HCT116 (cell line): ENCODE data around the gene ITGA4. TPM values are rescaled to one million over a fixed set of nuclear protein-coding genes. Genes with fewer than 3 reads are reported as not detected.

Experiments
- ATAC-seq: fragments of 200-7000 bp; cut with Tn5 transposase; 2 replicates; pipeline ENCODE4 v1.9.1; 2020; ENCODE audit warnings: mild to moderate bottlenecking, moderate library complexity
- BruUV-seq: library from RNA; stranded (reverse); fragments of 400-500 nt; replicated peaks from 2 replicates; lab custom pipeline; 2021; lab: Mats Ljungman, UMichigan
- CTCF ChIA-PET: fragments of 300-600 bp; sonication (Branson Sonifier 250); formaldehyde crosslinking; loops from one replicate; lab custom pipeline; 2021; ENCODE audit warnings: antibody characterized with exemption; lab: Charles Lee
- POLR2A ChIA-PET: fragments of 300-600, 350-600 bp; sonication (Branson Sonifier 250); formaldehyde crosslinking; loops from one replicate; lab custom pipeline; 2021; ENCODE audit warnings: antibody characterized with exemption; lab: Charles Lee
- RAD21 ChIA-PET, 2 experiments: fragments of 300-600 bp; sonication (Branson Sonifier 250); formaldehyde crosslinking; loops; one replicate each; lab custom pipeline; 2023; ENCODE audit warnings: low total read pairs in 2 of 2; ENCODE audit not compliant: uncharacterized antibody in 2 of 2, unreplicated experiment in 2 of 2, low non-redundant PET in 1 of 2; lab: Charles Lee
- DNase-seq: peaks from one replicate; pipeline ENCODE4 v3.0.0-alpha.2; 2010; ENCODE audit warnings: low read depth, low spot score
- H2AFZ ChIP-seq: fragments of 200-600 bp; shearing (Covaris generic), sonication (generic); 2 replicates; pipeline ENCODE4 v1.6.1; 2017; ENCODE audit warnings: low read depth, mixed run types, mixed read lengths, antibody characterized with exemption, low read length; ENCODE audit not compliant: poor library complexity, severe bottlenecking
- H3K27ac ChIP-seq: 2 replicates; pipeline ENCODE4 v1.5.1; 2012; ENCODE audit warnings: low read depth, low read length
- H3K27me3 ChIP-seq: fragments of 200-600 bp; sonication (generic); 2 replicates; pipeline ENCODE4 v1.6.1; 2016; ENCODE audit warnings: mixed run types, low read length, mixed read lengths; ENCODE audit not compliant: insufficient read depth
- H3K36me3 ChIP-seq, 2 experiments: fragments of 200-500 bp in 1 of 2; fragments of 200-600 bp in 1 of 2; sonication (Bioruptor generic) in 1 of 2; sonication (generic) in 1 of 2; 2 replicates each; pipeline versions ENCODE4 v1.5.1 to v1.6.1; 2014 to 2016; ENCODE audit warnings: low read length in 2 of 2, inconsistent platforms in 1 of 2, mixed read lengths in 1 of 2, mixed run types in 1 of 2; ENCODE audit not compliant: insufficient read depth in 2 of 2, control insufficient read depth in 1 of 2
- H3K4me1 ChIP-seq, 2 experiments: fragments of 200-600 bp in 1 of 2; sonication (generic) in 1 of 2; 2 replicates each; pipeline versions ENCODE4 v1.5.1 to v1.6.1; 2012 to 2017; ENCODE audit warnings: low read length in 2 of 2, inconsistent platforms in 1 of 2, mild to moderate bottlenecking in 1 of 2, mixed read lengths in 1 of 2, mixed run types in 1 of 2, moderate library complexity in 1 of 2; ENCODE audit not compliant: insufficient read depth in 2 of 2, control insufficient read depth in 1 of 2
- H3K4me2 ChIP-seq: fragments of 200-600 bp; sonication (generic); 2 replicates; pipeline ENCODE4 v1.6.1; 2017; ENCODE audit warnings: mixed run types, low read length, mixed read lengths
- H3K4me3 ChIP-seq, 2 experiments: fragments of 200-600 bp in 1 of 2; sonication (generic) in 1 of 2; replicated peaks in 1 of 2; 2 replicates each; pipeline ENCODE4 v1.5.1; 2011 to 2016; ENCODE audit warnings: low read length in 2 of 2, control low read depth in 1 of 2, low read depth in 1 of 2, mild to moderate bottlenecking in 1 of 2, mixed read lengths in 1 of 2, mixed run types in 1 of 2
- H3K79me2 ChIP-seq: fragments of 200-600 bp; sonication (generic); 2 replicates; pipeline ENCODE4 v1.6.1; 2017; ENCODE audit warnings: mild to moderate bottlenecking, mixed run types, low read length, moderate library complexity, mixed read lengths; ENCODE audit not compliant: insufficient read depth
- H3K9ac ChIP-seq: fragments of 200-600 bp; sonication (generic); 2 replicates; pipeline ENCODE4 v1.6.1; 2016; ENCODE audit warnings: low read length, mixed read lengths
- H3K9me2 ChIP-seq: fragments of 200-600 bp; sonication (generic), shearing (Covaris generic); 2 replicates; pipeline ENCODE4 v1.6.1; 2017; ENCODE audit warnings: mixed run types, mild to moderate bottlenecking, moderate library complexity; ENCODE audit not compliant: insufficient read depth
- H3K9me3 ChIP-seq, 2 experiments: fragments of 200-500 bp in 1 of 2; fragments of 200-600 bp in 1 of 2; sonication (Bioruptor generic) in 1 of 2; sonication (generic) in 1 of 2; 2 replicates each; pipeline ENCODE4 v1.6.1; 2014 to 2017; ENCODE audit warnings: low read length in 2 of 2, mixed read lengths in 2 of 2, inconsistent platforms in 1 of 2, low read depth in 1 of 2, mild to moderate bottlenecking in 1 of 2, mixed run types in 1 of 2, moderate library complexity in 1 of 2; ENCODE audit not compliant: control insufficient read depth in 1 of 2, insufficient read depth in 1 of 2
- H4K20me1 ChIP-seq: fragments of 200-600 bp; sonication (generic), shearing (Covaris generic); 2 replicates; pipeline ENCODE4 v1.6.1; 2017; ENCODE audit warnings: mixed run types, mild to moderate bottlenecking, moderate library complexity; ENCODE audit not compliant: insufficient read depth
- ATF3 ChIP-seq: IDR thresholded peaks from 2 replicates; pipeline ENCODE4 v1.6.1; 2012
- CBX3 ChIP-seq: IDR thresholded peaks from 2 replicates; pipeline ENCODE4 v1.6.1; 2012; ENCODE audit warnings: low read depth
- CEBPB ChIP-seq: IDR thresholded peaks from 2 replicates; pipeline ENCODE4 v1.6.1; 2012; ENCODE audit warnings: low read depth
- CTCF ChIP-seq, 3 experiments: fragments of 200-600 bp in 1 of 3; sonication (generic) in 1 of 3; IDR thresholded peaks in 2 of 3; conservative IDR thresholded peaks in 1 of 3; 2 replicates each; pipeline ENCODE4 v1.5.1; 2012 to 2017; ENCODE audit warnings: low read depth in 2 of 3, low read length in 2 of 3, antibody characterized with exemption in 1 of 3, borderline replicate concordance in 1 of 3, control low read depth in 1 of 3, mild to moderate bottlenecking in 1 of 3, mixed read lengths in 1 of 3, mixed run types in 1 of 3, moderate library complexity in 1 of 3; ENCODE audit not compliant: insufficient read depth in 1 of 3
- EGR1 ChIP-seq: IDR thresholded peaks from 2 replicates; pipeline ENCODE4 v1.6.1; 2012; ENCODE audit warnings: low read depth
- EZH2 ChIP-seq: fragments of 200-600 bp; sonication (generic); IDR thresholded peaks from 2 replicates; pipeline ENCODE4 v1.6.1; 2017; ENCODE audit warnings: antibody characterized with exemption, mixed run types
- JUND ChIP-seq: IDR thresholded peaks from 2 replicates; pipeline ENCODE4 v1.6.1; 2012
- RAD21 ChIP-seq: IDR thresholded peaks from 2 replicates; pipeline ENCODE4 v1.6.1; 2012; ENCODE audit warnings: low read depth, mild to moderate bottlenecking
- REST ChIP-seq: IDR thresholded peaks from 2 replicates; pipeline ENCODE4 v1.6.1; 2012; ENCODE audit warnings: low read depth
- SRF ChIP-seq: IDR thresholded peaks from 2 replicates; pipeline ENCODE4 v1.6.1; 2012; ENCODE audit warnings: low read depth
- YY1 ChIP-seq: IDR thresholded peaks from 2 replicates; pipeline ENCODE4 v1.6.1; 2011; ENCODE audit warnings: low read length, low read depth, moderate library complexity, mild to moderate bottlenecking; ENCODE audit not compliant: insufficient replicate concordance; ENCODE audit errors: extremely low read depth
- ZBTB33 ChIP-seq: IDR thresholded peaks from 2 replicates; pipeline ENCODE4 v1.6.1; 2011; ENCODE audit warnings: mild to moderate bottlenecking, low read length, moderate library complexity; ENCODE audit not compliant: insufficient replicate concordance; ENCODE audit errors: extremely low read depth
- ZFX ChIP-seq: fragments of 450-650 bp; IDR thresholded peaks from 2 replicates; pipeline ENCODE4 v1.6.1; 2017
- ZNF274 ChIP-seq: fragments of 200-500 bp; sonication (Bioruptor generic); IDR thresholded peaks from 2 replicates; pipeline ENCODE4 v1.6.1; 2014; ENCODE audit warnings: mild to moderate bottlenecking, low read depth, low read length, inconsistent platforms
- intact Hi-C: fragments of 100-400 bp; cut with micrococcal nuclease; formaldehyde crosslinking; loops from 2 replicates; pipeline ENCODE4 v1.10.0; 2022
- total RNA-seq: library from RNA; stranded (reverse); gene quantifications from one replicate; pipeline ENCODE4 v1.2.1, GENCODE V29; 2021; ENCODE audit not compliant: unreplicated experiment

The ITGA4 gene
- total RNA-seq, 1 experiment from 2014 or later: 0.49 TPM

GRCh38 chr2:181581534-181581933, 124.3 kb downstream of the ITGA4 start:
- Histone ChIP-seq H3K79me2 (no peaks in the 10 kb centered on the region), H3K27me3 (no peaks in the 10 kb centered on the region), H3K9me2 (no peaks in the 10 kb centered on the region), H2AFZ (no peak overlapping the region), H3K36me3 (no peaks in the 10 kb centered on the region), H3K4me3 (no peak overlapping the region), H3K9ac (no peak overlapping the region), H3K4me2 (no peak overlapping the region), H3K9me3 (no peaks in the 10 kb centered on the region), H3K4me1 (no peaks in the 10 kb centered on the region), H4K20me1 (no peaks in the 10 kb centered on the region), H3K27ac (no peak overlapping the region)
- no peak for TF ChIP-seq EGR1
- TF ChIP-seq CTCF (IDR thresholded peaks at IDR 0.05 in 2 of 3, conservative IDR thresholded peaks at IDR 0.05 in 1 of 3; ENCODE audit: borderline replicate concordance in 1 of 3, insufficient read depth in 1 of 3, low read depth in 2 of 3, low read length in 2 of 3): peak; percentile 11 to 50 (median 41); a peak in 4 of 6 replicates
- TF ChIP-seq ATF3: no peak
- peak; percentile 34; the same call in 1 of the 2 replicates for TF ChIP-seq RAD21
- DNase-seq (no peak), ATAC-seq (peak; percentile 74)
- intact Hi-C loops: no loop called here
- no TSS peak for BruUV-seq
- ChIA-PET CTCF (no interaction called here), RAD21 (no interaction called here), POLR2A (no interaction called here)

- H3K9ac ChIP-seq: no peak overlapping the region
- no peaks in the 10 kb centered on the region for H3K4me1 ChIP-seq
- intact Hi-C loops: no loop called here
- H3K4me2 ChIP-seq: no peak overlapping the region
- H3K27ac ChIP-seq: no peak overlapping the region
- no peaks in the 10 kb centered on the region for H4K20me1 ChIP-seq
- no TSS peak for BruUV-seq
- no peaks in the 10 kb centered on the region for H3K79me2 ChIP-seq
- H3K36me3 ChIP-seq: no peaks in the 10 kb centered on the region
- ChIA-PET CTCF (no interaction called here), RAD21 (no interaction called here), POLR2A (no interaction called here)
- ATAC-seq: no peak
- no peak for DNase-seq
- H2AFZ ChIP-seq: no peak overlapping the region
- no peaks in the 10 kb centered on the region for H3K27me3 ChIP-seq
- no peaks in the 10 kb centered on the region for H3K9me2 ChIP-seq
- no peak overlapping the region for H3K4me3 ChIP-seq
- H3K9me3 ChIP-seq: no peaks in the 10 kb centered on the region
- TF ChIP-seq JUND: no peak
- TF ChIP-seq EZH2: no peak
- TF ChIP-seq ZFX: no peak
- no peak for TF ChIP-seq ZNF274
- no peak for TF ChIP-seq CEBPB
- no peak for TF ChIP-seq YY1
- TF ChIP-seq SRF: no peak
- no peak for TF ChIP-seq REST
- no peak for TF ChIP-seq ZBTB33
- TF ChIP-seq CBX3: no peak
These were observed 128.5 kb downstream of the ITGA4 start for GRCh38 chr2:181585732-181586131.
